Measurements from ENCODE around the gene NUFIP1. TPM values are rescaled to one million over a fixed set of nuclear protein-coding genes. Genes with fewer than 3 reads are reported as not detected.

Gene NUFIP1
- 11.4 TPM for polyA plus RNA-seq (2013, experiment 1 of 2)
- 11.8 TPM for polyA plus RNA-seq (2013, experiment 2 of 2)

GRCh38 chr13:44989071-44989889 lies at the start of gene NUFIP1, which contains the start of gene GPALPP1:
Gene NUFIP1, minus strand, starts transcription at chr13:44989471. Its CDS starts 35 bp downstream, at chr13:44989436.
Gene GPALPP1, plus strand, starts transcription at chr13:44989538. Its CDS starts 117 bp downstream, at chr13:44989655.
- Histone ChIP-seq H3K4ac (ENCODE audit: low read length) (no peak within 1 kb of the TSS), H4K8ac (ENCODE audit: low read depth, low read length) (no peak within 1 kb of the TSS), H3K4me1 (ENCODE audit: control insufficient read depth in 2 of 2, insufficient read depth in 1 of 2, low read depth in 1 of 2, low read length in 2 of 2) (peaks cover 7 to 8% of the 10 kb centered on the region in 2 donors), H3K36me3 (replicated peaks in 1 of 2; ENCODE audit: control insufficient read depth in 2 of 2, insufficient read depth in 2 of 2, low read length in 2 of 2) (peaks cover 1 to 28% of the 10 kb centered on the region in 2 donors), H2AK5ac (ENCODE audit: low read depth, low read length) (peak within 1 kb of the TSS; percentile 2), H2BK12ac (ENCODE audit: low read length) (no peak within 1 kb of the TSS), H3K18ac (ENCODE audit: low read length) (peak within 1 kb of the TSS; percentile 74), H3K14ac (ENCODE audit: low read length) (peak within 1 kb of the TSS; percentile 25), H3K27ac (replicated peaks; ENCODE audit: low read length) (no peak within 1 kb of the TSS), H2BK120ac (ENCODE audit: low read depth, low read length) (no peak within 1 kb of the TSS), H2AFZ (ENCODE audit: low read length) (peak within 1 kb of the TSS; percentile 92), H3K9ac (ENCODE audit: low read depth, low read length, poor library complexity) (peak within 1 kb of the TSS; percentile 89), H2BK5ac (ENCODE audit: low read length) (peak within 1 kb of the TSS; percentile 26), H3K4me3 (ENCODE audit: low read length in 2 of 2) (peak within 1 kb of the TSS; percentile 67 to 96), H4K91ac (ENCODE audit: low read depth, low read length, poor library complexity) (no peak within 1 kb of the TSS), H3K9me3 (replicated peaks in 1 of 2; ENCODE audit: control insufficient read depth in 2 of 2, insufficient read depth in 1 of 2, low read depth in 1 of 2, low read length in 2 of 2) (no peaks in the 10 kb centered on the region), H2BK15ac (ENCODE audit: low read length) (no peak within 1 kb of the TSS), H3K23ac (ENCODE audit: low read depth, low read length, poor library complexity) (peak within 1 kb of the TSS; percentile 56), H3K79me1 (ENCODE audit: low read depth, low read length) (peaks cover 10% of the 10 kb centered on the region), H3K4me2 (ENCODE audit: insufficient read depth, low read length, poor library complexity, severe bottlenecking) (peak within 1 kb of the TSS; percentile 95), H3K27me3 (ENCODE audit: control insufficient read depth in 3 of 3, insufficient read depth in 3 of 3, low read depth in 1 of 3, low read length in 3 of 3) (no peaks in the 10 kb centered on the region)
- DNase-seq (ENCODE audit: low spot score), result peak; percentile 91
- WGBS, 2 donors (ENCODE audit: extremely low coverage in 2 of 2, insufficient read length in 2 of 2, insufficient replicate concordance in 1 of 2), result no CpG with 5 or more reads among the region's 66 CpGs

- no peak overlapping the region for H3K4me3 ChIP-seq (ENCODE audit: low read length in 2 of 2)
- H3K9ac ChIP-seq (ENCODE audit: low read depth, low read length, poor library complexity), result no peak overlapping the region
- no peak overlapping the region for H2AK5ac ChIP-seq (ENCODE audit: low read depth, low read length)
- H3K9me3 ChIP-seq (replicated peaks in 1 of 2; ENCODE audit: control insufficient read depth in 2 of 2, insufficient read depth in 1 of 2, low read depth in 1 of 2, low read length in 2 of 2), result no peaks in the 10 kb centered on the region
- no peaks in the 10 kb centered on the region for H3K79me1 ChIP-seq (ENCODE audit: low read depth, low read length)
- H3K23ac ChIP-seq (ENCODE audit: low read depth, low read length, poor library complexity), result no peak overlapping the region
- DNase-seq (ENCODE audit: low spot score), result no peak
- no peak overlapping the region for H2BK15ac ChIP-seq (ENCODE audit: low read length)
- peaks cover 3 to 21% of the 10 kb centered on the region in 2 donors for H3K36me3 ChIP-seq (replicated peaks in 1 of 2; ENCODE audit: control insufficient read depth in 2 of 2, insufficient read depth in 2 of 2, low read length in 2 of 2)
- no peak overlapping the region for H2BK12ac ChIP-seq (ENCODE audit: low read length)
- H3K18ac ChIP-seq (ENCODE audit: low read length), result no peak overlapping the region
- H3K4me2 ChIP-seq (ENCODE audit: insufficient read depth, low read length, poor library complexity, severe bottlenecking), result no peak overlapping the region
- H3K14ac ChIP-seq (ENCODE audit: low read length), result no peak overlapping the region
- H2BK5ac ChIP-seq (ENCODE audit: low read length), result no peak overlapping the region
- H3K27ac ChIP-seq (replicated peaks; ENCODE audit: low read length), result no peak overlapping the region
- no peak overlapping the region for H2BK120ac ChIP-seq (ENCODE audit: low read depth, low read length)
- no peak overlapping the region for H3K4ac ChIP-seq (ENCODE audit: low read length)
- no peak overlapping the region for H4K8ac ChIP-seq (ENCODE audit: low read depth, low read length)
- no peaks in the 10 kb centered on the region for H3K4me1 ChIP-seq (ENCODE audit: control insufficient read depth in 2 of 2, insufficient read depth in 1 of 2, low read depth in 1 of 2, low read length in 2 of 2)
- H3K27me3 ChIP-seq (ENCODE audit: control insufficient read depth in 3 of 3, insufficient read depth in 3 of 3, low read depth in 1 of 3, low read length in 3 of 3), result no peaks in the 10 kb centered on the region
- H2AFZ ChIP-seq (ENCODE audit: low read length), result no peak overlapping the region
- H4K91ac ChIP-seq (ENCODE audit: low read depth, low read length, poor library complexity), result no peak overlapping the region
These were observed 46.9 kb upstream of the NUFIP1 start for GRCh38 chr13:45036206-45036605.

GRCh38 chr13:45034342-45034741 lies 45.1 kb upstream of the NUFIP1 start:
- H2AK5ac ChIP-seq (ENCODE audit: low read depth, low read length), result no peak overlapping the region
- no peak overlapping the region for H4K8ac ChIP-seq (ENCODE audit: low read depth, low read length)
- no CpG with 5 or more reads among the region's 2 CpGs for WGBS, 2 donors (ENCODE audit: extremely low coverage in 2 of 2, insufficient read length in 2 of 2, insufficient replicate concordance in 1 of 2)
- H3K79me1 ChIP-seq (ENCODE audit: low read depth, low read length), result no peaks in the 10 kb centered on the region
- H3K4me2 ChIP-seq (ENCODE audit: insufficient read depth, low read length, poor library complexity, severe bottlenecking), result no peak overlapping the region
- no peaks in the 10 kb centered on the region for H3K27me3 ChIP-seq (ENCODE audit: control insufficient read depth in 3 of 3, insufficient read depth in 3 of 3, low read depth in 1 of 3, low read length in 3 of 3)
- H2BK15ac ChIP-seq (ENCODE audit: low read length), result no peak overlapping the region
- H3K18ac ChIP-seq (ENCODE audit: low read length), result no peak overlapping the region
- no peak overlapping the region for H3K14ac ChIP-seq (ENCODE audit: low read length)
- no peak overlapping the region for H2AFZ ChIP-seq (ENCODE audit: low read length)
- no peak overlapping the region for H2BK120ac ChIP-seq (ENCODE audit: low read depth, low read length)
- no peaks in the 10 kb centered on the region for H3K4me1 ChIP-seq (ENCODE audit: control insufficient read depth in 2 of 2, insufficient read depth in 1 of 2, low read depth in 1 of 2, low read length in 2 of 2)
- no peak overlapping the region for H2BK12ac ChIP-seq (ENCODE audit: low read length)
- no peak overlapping the region for H3K9ac ChIP-seq (ENCODE audit: low read depth, low read length, poor library complexity)
- peaks cover 3 to 28% of the 10 kb centered on the region in 2 donors for H3K36me3 ChIP-seq (replicated peaks in 1 of 2; ENCODE audit: control insufficient read depth in 2 of 2, insufficient read depth in 2 of 2, low read length in 2 of 2)
- H3K4me3 ChIP-seq (ENCODE audit: low read length in 2 of 2), result no peak overlapping the region
- DNase-seq (ENCODE audit: low spot score), result no peak
- H3K9me3 ChIP-seq (replicated peaks in 1 of 2; ENCODE audit: control insufficient read depth in 2 of 2, insufficient read depth in 1 of 2, low read depth in 1 of 2, low read length in 2 of 2), result no peaks in the 10 kb centered on the region
- H2BK5ac ChIP-seq (ENCODE audit: low read length), result no peak overlapping the region
- H3K27ac ChIP-seq (replicated peaks; ENCODE audit: low read length), result no peak overlapping the region
- no peak overlapping the region for H3K23ac ChIP-seq (ENCODE audit: low read depth, low read length, poor library complexity)
- H3K4ac ChIP-seq (ENCODE audit: low read length), result no peak overlapping the region
- no peak overlapping the region for H4K91ac ChIP-seq (ENCODE audit: low read depth, low read length, poor library complexity)

GRCh38 chr13:45024847-45025246 lies 35.6 kb upstream of the NUFIP1 start:
- no peak overlapping the region for H3K18ac ChIP-seq (ENCODE audit: low read length)
- H3K23ac ChIP-seq (ENCODE audit: low read depth, low read length, poor library complexity), result no peak overlapping the region
- no peak overlapping the region for H4K91ac ChIP-seq (ENCODE audit: low read depth, low read length, poor library complexity)
- no peak overlapping the region for H3K14ac ChIP-seq (ENCODE audit: low read length)
- no peaks in the 10 kb centered on the region for H3K9me3 ChIP-seq (replicated peaks in 1 of 2; ENCODE audit: control insufficient read depth in 2 of 2, insufficient read depth in 1 of 2, low read depth in 1 of 2, low read length in 2 of 2)
- H3K27ac ChIP-seq (replicated peaks; ENCODE audit: low read length), result no peak overlapping the region
- WGBS, 2 donors (ENCODE audit: extremely low coverage in 2 of 2, insufficient read length in 2 of 2, insufficient replicate concordance in 1 of 2), result no CpG with 5 or more reads among the region's 2 CpGs
- H3K79me1 ChIP-seq (ENCODE audit: low read depth, low read length), result no peaks in the 10 kb centered on the region
- no peak overlapping the region for H2AK5ac ChIP-seq (ENCODE audit: low read depth, low read length)
- H3K36me3 ChIP-seq (replicated peaks in 1 of 2; ENCODE audit: control insufficient read depth in 2 of 2, insufficient read depth in 2 of 2, low read length in 2 of 2), result peaks cover 1 to 81% of the 10 kb centered on the region in 2 donors
- H2AFZ ChIP-seq (ENCODE audit: low read length), result no peak overlapping the region
- no peak overlapping the region for H4K8ac ChIP-seq (ENCODE audit: low read depth, low read length)
- DNase-seq (ENCODE audit: low spot score), result no peak
- no peak overlapping the region for H3K4ac ChIP-seq (ENCODE audit: low read length)
- H3K9ac ChIP-seq (ENCODE audit: low read depth, low read length, poor library complexity), result no peak overlapping the region
- no peak overlapping the region for H3K4me3 ChIP-seq (ENCODE audit: low read length in 2 of 2)
- H2BK5ac ChIP-seq (ENCODE audit: low read length), result no peak overlapping the region
- H3K4me2 ChIP-seq (ENCODE audit: insufficient read depth, low read length, poor library complexity, severe bottlenecking), result no peak overlapping the region
- H3K4me1 ChIP-seq (ENCODE audit: control insufficient read depth in 2 of 2, insufficient read depth in 1 of 2, low read depth in 1 of 2, low read length in 2 of 2), result no peaks in the 10 kb centered on the region
- no peak overlapping the region for H2BK15ac ChIP-seq (ENCODE audit: low read length)
- no peak overlapping the region for H2BK12ac ChIP-seq (ENCODE audit: low read length)
- no peak overlapping the region for H2BK120ac ChIP-seq (ENCODE audit: low read depth, low read length)
- H3K27me3 ChIP-seq (ENCODE audit: control insufficient read depth in 3 of 3, insufficient read depth in 3 of 3, low read depth in 1 of 3, low read length in 3 of 3), result no peaks in the 10 kb centered on the region
